K562 (cell line): ENCODE data around the gene CBX1. TPM values are rescaled to one million over a fixed set of nuclear protein-coding genes. Genes with fewer than 3 reads are reported as not detected.

ENCODE experiments used
- CAMTA2 ChIP-seq: fragments of 250-450 bp; sonication (Bioruptor Pico); conservative IDR thresholded peaks from 2 replicates; pipeline ENCODE4 v1.5.1; 2022
- CHD2 ChIP-seq: IDR thresholded peaks from 2 replicates; pipeline ENCODE4 v1.6.1; 2011; ENCODE audit warnings: low read depth, low read length
- GABPB1 ChIP-seq: sonication (generic); formaldehyde crosslinking; IDR thresholded peaks from 2 replicates; pipeline ENCODE4 v1.8.0; 2022; ENCODE audit warnings: mild to moderate bottlenecking, missing genetic modification reagents
- MIER1 ChIP-seq: fragments of 450-650 bp; IDR thresholded peaks from 2 replicates; pipeline ENCODE4 v1.6.1; 2016; ENCODE audit warnings: antibody characterized with exemption, mild to moderate bottlenecking, low read depth
- NRF1 ChIP-seq, 2 experiments: fragments of 450-650 bp; IDR thresholded peaks in 1 of 2; conservative IDR thresholded peaks in 1 of 2; 2 replicates each; pipeline ENCODE4 v1.6.1; 2014; ENCODE audit warnings: mild to moderate bottlenecking in 2 of 2
- NUFIP1 ChIP-seq: fragments of 450-650 bp; IDR thresholded peaks from 2 replicates; pipeline ENCODE4 v1.6.1; 2018; ENCODE audit not compliant: partially characterized antibody
- PTRF ChIP-seq: fragments of 450-650 bp; IDR thresholded peaks from 2 replicates; pipeline ENCODE4 v1.6.1; 2016; ENCODE audit warnings: mild to moderate bottlenecking, missing genetic modification characterization, missing compliant biosample characterization
- SOX6 ChIP-seq: fragments of 450-650 bp; IDR thresholded peaks from 2 replicates; pipeline ENCODE4 v1.6.1; 2014; ENCODE audit warnings: mild to moderate bottlenecking
- TBL1XR1 ChIP-seq, 2 experiments: IDR thresholded peaks; 2 replicates each; pipeline ENCODE4 v1.6.1; 2012; ENCODE audit warnings: improper control_type of control experiment in 2 of 2, low read length in 2 of 2, mild to moderate bottlenecking in 1 of 2
- ZNF124 ChIP-seq: sonication (generic); formaldehyde crosslinking; IDR thresholded peaks from 2 replicates; pipeline ENCODE4 v1.8.1; 2022; ENCODE audit warnings: missing genetic modification reagents
- ZNF347 ChIP-seq: fragments of 450-650 bp; formaldehyde crosslinking; IDR thresholded peaks from 2 replicates; pipeline ENCODE4 v1.4.0; 2020; ENCODE audit warnings: low read depth, mild to moderate bottlenecking, moderate library complexity
- polyA plus RNA-seq, 8 experiments: library from polyadenylated mRNA; depleted of rRNA in 4 of 8; stranded (reverse) in 5 of 8; unstranded in 3 of 8; fragments of >200 nt; fragmentation: Nextera tagmentation in 2 of 8; fragmentation: Illumina TruSeq in 1 of 8; extraction: Ambion mirVana in 2 of 8; extraction: Trizol in 1 of 8; gene quantifications; 2 replicates each; pipeline versions ENCODE4 v1.2.1 to v1.2.3, GENCODE V29; 2011 to 2014; ENCODE audit warnings: inconsistent platforms in 1 of 8, missing spikeins in 1 of 8
- total RNA-seq, 7 experiments: library from RNA; depleted of rRNA in 6 of 7; stranded (reverse); fragments of >200 nt in 6 of 7; fragmentation: Illumina TruSeq in 2 of 7; extraction: Trizol in 2 of 7; gene quantifications; 2 replicates each; pipeline versions ENCODE4 v1.2.1 to v1.2.3, GENCODE V29; 2011 to 2021; ENCODE audit warnings: low replicate concordance in 1 of 7
- TF ChIP-seq, protein P1 (sequence below): fragments of 250-450 bp; sonication (Bioruptor Pico); IDR thresholded peaks from 2 replicates; pipeline ENCODE4 v1.5.0; 2022; ENCODE audit warnings: mild to moderate bottlenecking
- TF ChIP-seq, protein P2 (sequence below), 3 experiments: fragments of 200-800 bp in 1 of 3; fragments of 250-450 bp in 1 of 3; fragments of 450-650 bp in 1 of 3; sonication (Bioruptor Pico) in 1 of 3; sonication (Bioruptor generic) in 1 of 3; formaldehyde crosslinking in 1 of 3; IDR thresholded peaks; 2 replicates each; pipeline versions ENCODE4 v1.6.1 to v1.8.0; 2016 to 2022; ENCODE audit warnings: mild to moderate bottlenecking in 2 of 3, missing genetic modification characterization in 2 of 3, missing compliant biosample characterization in 1 of 3, moderate library complexity in 1 of 3
- TF ChIP-seq, protein P3 (sequence below): sonication (generic); formaldehyde crosslinking; IDR thresholded peaks from 2 replicates; pipeline ENCODE4 v1.8.1; 2023; ENCODE audit warnings: mild to moderate bottlenecking, missing genetic modification reagents
- TF ChIP-seq, protein P4 (sequence below): fragments of 250-450 bp; sonication (Bioruptor Pico); IDR thresholded peaks from 2 replicates; pipeline ENCODE4 v1.8.0; 2022; ENCODE audit warnings: inconsistent platforms
- TF ChIP-seq, protein P5 (sequence below): fragments of 450-650 bp; IDR thresholded peaks from 2 replicates; pipeline ENCODE4 v1.6.1; 2017; ENCODE audit warnings: mild to moderate bottlenecking, moderate library complexity

The CBX1 gene
- total and polyA plus RNA-seq, 9 of the 15 experiments (the other 6 are each of a cell fraction or from before 2014, with no cell fraction given), result 10.6 to 95.7 (median 52.7) TPM

DNA sequence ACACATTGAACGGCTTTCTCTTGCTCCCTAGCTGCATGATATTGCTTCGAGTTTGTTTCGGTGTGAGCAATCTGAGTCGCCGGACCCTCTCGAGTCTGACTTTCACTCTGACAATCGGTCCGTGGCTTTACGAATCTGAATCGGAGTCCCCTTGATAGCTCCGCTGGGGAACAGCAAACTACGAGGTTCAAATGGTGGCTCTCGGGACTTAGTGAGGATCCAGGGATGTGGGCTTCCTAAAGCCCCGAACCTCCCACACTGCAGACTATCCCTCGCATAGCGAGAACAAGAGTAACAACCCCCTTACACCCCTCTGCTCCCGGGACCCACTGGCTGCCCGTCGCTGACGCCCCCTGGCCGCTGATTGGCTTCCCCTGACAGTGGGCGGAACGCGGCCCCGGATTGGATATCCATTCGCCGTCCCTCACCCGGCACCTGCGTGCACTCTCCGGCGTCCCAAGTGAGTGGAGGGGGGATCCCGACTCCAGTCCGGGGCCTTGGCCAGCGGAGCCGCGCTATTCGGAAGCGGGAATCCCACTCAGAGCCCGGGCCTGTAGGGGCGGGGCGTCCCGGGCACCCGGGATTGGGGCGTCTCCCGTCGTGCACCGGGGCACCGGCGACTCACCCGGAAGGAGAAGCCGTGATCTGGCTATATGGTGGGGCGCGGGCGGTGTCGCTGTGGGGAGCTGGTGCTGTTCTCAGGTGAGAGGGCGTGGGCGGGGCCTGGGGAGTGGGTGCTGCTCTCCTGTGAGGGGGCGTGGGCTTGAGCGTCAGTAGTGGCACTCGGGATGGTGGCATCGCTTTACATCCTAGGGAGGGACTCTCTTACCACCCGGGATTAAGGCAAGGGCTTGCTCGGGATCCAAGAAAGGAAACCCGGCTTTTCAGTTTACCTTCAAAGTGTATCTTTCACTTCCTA lies 6.1 kb upstream of the CBX1 start, which contains the start of gene SNX11 (continued):
- TF ChIP-seq, protein P1, sequence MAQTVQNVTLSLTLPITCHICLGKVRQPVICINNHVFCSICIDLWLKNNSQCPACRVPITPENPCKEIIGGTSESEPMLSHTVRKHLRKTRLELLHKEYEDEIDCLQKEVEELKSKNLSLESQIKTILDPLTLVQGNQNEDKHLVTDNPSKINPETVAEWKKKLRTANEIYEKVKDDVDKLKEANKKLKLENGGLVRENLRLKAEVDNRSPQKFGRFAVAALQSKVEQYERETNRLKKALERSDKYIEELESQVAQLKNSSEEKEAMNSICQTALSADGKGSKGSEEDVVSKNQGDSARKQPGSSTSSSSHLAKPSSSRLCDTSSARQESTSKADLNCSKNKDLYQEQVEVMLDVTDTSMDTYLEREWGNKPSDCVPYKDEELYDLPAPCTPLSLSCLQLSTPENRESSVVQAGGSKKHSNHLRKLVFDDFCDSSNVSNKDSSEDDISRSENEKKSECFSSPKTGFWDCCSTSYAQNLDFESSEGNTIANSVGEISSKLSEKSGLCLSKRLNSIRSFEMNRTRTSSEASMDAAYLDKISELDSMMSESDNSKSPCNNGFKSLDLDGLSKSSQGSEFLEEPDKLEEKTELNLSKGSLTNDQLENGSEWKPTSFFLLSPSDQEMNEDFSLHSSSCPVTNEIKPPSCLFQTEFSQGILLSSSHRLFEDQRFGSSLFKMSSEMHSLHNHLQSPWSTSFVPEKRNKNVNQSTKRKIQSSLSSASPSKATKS (CRISPR knock-in tag), result no peak
- TF ChIP-seq GABPB1 (CRISPR knock-in tag) (peak; percentile 91), PTRF (tag) (no peak), CHD2 (peak; percentile 67), NRF1 (conservative IDR thresholded peaks at IDR 0.05 in 1 of 2, IDR thresholded peaks at IDR 0.05 in 1 of 2) (peak; percentile 76 to 81), ZNF347 (no peak), TBL1XR1 (IDR thresholded peaks at IDR 0.05; ENCODE audit: low read length in 2 of 2) (peak in 1 of 2 experiments; percentile 38; a peak in 1 of 4 replicates), CAMTA2 (CRISPR knock-in tag) (no peak), SOX6 (0 out of 2 replicates have a peak, but pooled peaks have one; percentile 29), NUFIP1 (no peak), ZNF124 (CRISPR knock-in tag) (no peak), MIER1 (no peak)
- TF ChIP-seq, protein P2, sequence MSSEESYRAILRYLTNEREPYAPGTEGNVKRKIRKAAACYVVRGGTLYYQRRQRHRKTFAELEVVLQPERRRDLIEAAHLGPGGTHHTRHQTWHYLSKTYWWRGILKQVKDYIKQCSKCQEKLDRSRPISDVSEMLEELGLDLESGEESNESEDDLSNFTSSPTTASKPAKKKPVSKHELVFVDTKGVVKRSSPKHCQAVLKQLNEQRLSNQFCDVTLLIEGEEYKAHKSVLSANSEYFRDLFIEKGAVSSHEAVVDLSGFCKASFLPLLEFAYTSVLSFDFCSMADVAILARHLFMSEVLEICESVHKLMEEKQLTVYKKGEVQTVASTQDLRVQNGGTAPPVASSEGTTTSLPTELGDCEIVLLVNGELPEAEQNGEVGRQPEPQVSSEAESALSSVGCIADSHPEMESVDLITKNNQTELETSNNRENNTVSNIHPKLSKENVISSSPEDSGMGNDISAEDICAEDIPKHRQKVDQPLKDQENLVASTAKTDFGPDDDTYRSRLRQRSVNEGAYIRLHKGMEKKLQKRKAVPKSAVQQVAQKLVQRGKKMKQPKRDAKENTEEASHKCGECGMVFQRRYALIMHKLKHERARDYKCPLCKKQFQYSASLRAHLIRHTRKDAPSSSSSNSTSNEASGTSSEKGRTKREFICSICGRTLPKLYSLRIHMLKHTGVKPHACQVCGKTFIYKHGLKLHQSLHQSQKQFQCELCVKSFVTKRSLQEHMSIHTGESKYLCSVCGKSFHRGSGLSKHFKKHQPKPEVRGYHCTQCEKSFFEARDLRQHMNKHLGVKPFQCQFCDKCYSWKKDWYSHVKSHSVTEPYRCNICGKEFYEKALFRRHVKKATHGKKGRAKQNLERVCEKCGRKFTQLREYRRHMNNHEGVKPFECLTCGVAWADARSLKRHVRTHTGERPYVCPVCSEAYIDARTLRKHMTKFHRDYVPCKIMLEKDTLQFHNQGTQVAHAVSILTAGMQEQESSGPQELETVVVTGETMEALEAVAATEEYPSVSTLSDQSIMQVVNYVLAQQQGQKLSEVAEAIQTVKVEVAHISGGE (CRISPR knock-in tag; IDR thresholded peaks at IDR 0.05), result peak in 1 of 3 experiments; percentile 38; a peak in 1 of 6 replicates
- TF ChIP-seq, protein P3, sequence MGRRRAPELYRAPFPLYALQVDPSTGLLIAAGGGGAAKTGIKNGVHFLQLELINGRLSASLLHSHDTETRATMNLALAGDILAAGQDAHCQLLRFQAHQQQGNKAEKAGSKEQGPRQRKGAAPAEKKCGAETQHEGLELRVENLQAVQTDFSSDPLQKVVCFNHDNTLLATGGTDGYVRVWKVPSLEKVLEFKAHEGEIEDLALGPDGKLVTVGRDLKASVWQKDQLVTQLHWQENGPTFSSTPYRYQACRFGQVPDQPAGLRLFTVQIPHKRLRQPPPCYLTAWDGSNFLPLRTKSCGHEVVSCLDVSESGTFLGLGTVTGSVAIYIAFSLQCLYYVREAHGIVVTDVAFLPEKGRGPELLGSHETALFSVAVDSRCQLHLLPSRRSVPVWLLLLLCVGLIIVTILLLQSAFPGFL (CRISPR knock-in tag), result no peak
- TF ChIP-seq, protein P4, sequence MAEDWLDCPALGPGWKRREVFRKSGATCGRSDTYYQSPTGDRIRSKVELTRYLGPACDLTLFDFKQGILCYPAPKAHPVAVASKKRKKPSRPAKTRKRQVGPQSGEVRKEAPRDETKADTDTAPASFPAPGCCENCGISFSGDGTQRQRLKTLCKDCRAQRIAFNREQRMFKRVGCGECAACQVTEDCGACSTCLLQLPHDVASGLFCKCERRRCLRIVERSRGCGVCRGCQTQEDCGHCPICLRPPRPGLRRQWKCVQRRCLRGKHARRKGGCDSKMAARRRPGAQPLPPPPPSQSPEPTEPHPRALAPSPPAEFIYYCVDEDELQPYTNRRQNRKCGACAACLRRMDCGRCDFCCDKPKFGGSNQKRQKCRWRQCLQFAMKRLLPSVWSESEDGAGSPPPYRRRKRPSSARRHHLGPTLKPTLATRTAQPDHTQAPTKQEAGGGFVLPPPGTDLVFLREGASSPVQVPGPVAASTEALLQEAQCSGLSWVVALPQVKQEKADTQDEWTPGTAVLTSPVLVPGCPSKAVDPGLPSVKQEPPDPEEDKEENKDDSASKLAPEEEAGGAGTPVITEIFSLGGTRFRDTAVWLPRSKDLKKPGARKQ (CRISPR knock-in tag), result no peak
- TF ChIP-seq, protein P5, sequence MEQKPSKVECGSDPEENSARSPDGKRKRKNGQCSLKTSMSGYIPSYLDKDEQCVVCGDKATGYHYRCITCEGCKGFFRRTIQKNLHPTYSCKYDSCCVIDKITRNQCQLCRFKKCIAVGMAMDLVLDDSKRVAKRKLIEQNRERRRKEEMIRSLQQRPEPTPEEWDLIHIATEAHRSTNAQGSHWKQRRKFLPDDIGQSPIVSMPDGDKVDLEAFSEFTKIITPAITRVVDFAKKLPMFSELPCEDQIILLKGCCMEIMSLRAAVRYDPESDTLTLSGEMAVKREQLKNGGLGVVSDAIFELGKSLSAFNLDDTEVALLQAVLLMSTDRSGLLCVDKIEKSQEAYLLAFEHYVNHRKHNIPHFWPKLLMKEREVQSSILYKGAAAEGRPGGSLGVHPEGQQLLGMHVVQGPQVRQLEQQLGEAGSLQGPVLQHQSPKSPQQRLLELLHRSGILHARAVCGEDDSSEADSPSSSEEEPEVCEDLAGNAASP, result no peak
